Uterus (tissue), 2 donors: ENCODE results near the gene AIF1L.

Experiments used
- POLR2A ChIP-seq, 2 donors: fragments of 450-650 bp; IDR thresholded peaks; one replicate each; pipeline ENCODE4 v1.6.1; 2016; ENCODE audit warnings: antibody characterized with exemption in 2 of 2, mild to moderate bottlenecking in 1 of 2, moderate library complexity in 1 of 2
- TF ChIP-seq, protein P1 (sequence below), 4 experiments: fragments of 200-600 bp in 2 of 4; fragments of 450-650 bp in 2 of 4; sonication (generic) in 2 of 4; IDR thresholded peaks; one replicate each; pipeline ENCODE4 v1.5.1; 2016 to 2019; ENCODE audit warnings: antibody characterized with exemption in 4 of 4, mild to moderate bottlenecking in 2 of 4, moderate library complexity in 1 of 4

DNA sequence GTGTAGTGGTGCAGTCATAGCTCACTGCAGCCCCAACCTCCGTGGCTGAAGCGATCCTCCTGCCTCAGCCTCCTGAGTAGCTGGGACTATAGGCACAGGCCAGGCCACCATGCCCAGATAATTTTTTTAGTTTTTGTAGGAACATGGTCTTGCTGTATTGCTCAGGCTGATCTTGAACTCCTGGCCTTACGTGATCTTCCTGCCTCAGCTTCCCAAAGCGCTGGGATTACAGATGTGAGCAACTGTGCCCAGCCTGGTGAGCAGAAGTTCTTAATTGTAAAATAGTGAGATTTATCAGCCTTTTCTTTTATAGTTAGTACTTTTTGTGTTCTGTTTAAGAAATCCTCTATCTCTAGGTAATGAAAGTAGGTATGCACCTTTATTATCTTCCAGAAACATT, 71.6 kb downstream of the AIF1L start:
- TF ChIP-seq, protein P1, sequence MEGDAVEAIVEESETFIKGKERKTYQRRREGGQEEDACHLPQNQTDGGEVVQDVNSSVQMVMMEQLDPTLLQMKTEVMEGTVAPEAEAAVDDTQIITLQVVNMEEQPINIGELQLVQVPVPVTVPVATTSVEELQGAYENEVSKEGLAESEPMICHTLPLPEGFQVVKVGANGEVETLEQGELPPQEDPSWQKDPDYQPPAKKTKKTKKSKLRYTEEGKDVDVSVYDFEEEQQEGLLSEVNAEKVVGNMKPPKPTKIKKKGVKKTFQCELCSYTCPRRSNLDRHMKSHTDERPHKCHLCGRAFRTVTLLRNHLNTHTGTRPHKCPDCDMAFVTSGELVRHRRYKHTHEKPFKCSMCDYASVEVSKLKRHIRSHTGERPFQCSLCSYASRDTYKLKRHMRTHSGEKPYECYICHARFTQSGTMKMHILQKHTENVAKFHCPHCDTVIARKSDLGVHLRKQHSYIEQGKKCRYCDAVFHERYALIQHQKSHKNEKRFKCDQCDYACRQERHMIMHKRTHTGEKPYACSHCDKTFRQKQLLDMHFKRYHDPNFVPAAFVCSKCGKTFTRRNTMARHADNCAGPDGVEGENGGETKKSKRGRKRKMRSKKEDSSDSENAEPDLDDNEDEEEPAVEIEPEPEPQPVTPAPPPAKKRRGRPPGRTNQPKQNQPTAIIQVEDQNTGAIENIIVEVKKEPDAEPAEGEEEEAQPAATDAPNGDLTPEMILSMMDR (IDR thresholded peaks at IDR 0.05), result no peak
- TF ChIP-seq POLR2A (IDR thresholded peaks at IDR 0.05), result no peak
